ENCODE data around the gene SATB1. TPM values are rescaled to one million over a fixed set of nuclear protein-coding genes. Genes with fewer than 3 reads are reported as not detected.
"Not testable (repeated sequence)": the region's sequence is repeated elsewhere in the genome, so short reads cannot be mapped to it uniquely, and the experiment has no call there.

The SATB1 gene
- total RNA-seq, 3 donors from 2014 or later (not counting 1 experiment from before 2014, with no cell fraction given) = 137 to 162 (median 151) TPM

DNA sequence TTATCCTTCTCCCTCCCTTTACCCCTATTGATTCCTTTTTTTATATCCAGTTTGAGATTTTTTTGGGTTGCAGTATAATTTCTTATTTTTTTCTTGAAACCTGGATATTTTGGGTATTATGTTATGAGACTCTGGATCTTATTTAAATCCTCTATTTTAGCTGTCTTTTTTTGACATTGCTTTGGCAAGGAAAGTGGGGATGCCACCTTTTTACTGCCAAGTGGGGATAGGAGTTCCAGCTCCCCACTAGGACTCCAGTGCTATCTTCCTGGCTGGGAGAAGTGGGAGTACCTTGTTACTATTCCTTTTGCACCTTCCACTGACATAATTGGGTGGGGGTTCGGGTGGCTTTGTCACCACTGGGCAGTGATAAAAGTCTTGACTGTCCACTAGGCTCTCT is 87.9 kb downstream of the SATB1 start:
- Mint-ChIP-seq H3K27me3 (ENCODE audit: low read depth in 2 of 2) (peaks cover 5 to 14% of the 10 kb centered on the region in 2 donors), H3K4me1 (no peaks in the 10 kb centered on the region), H3K4me3 (no peak overlapping the region), H3K27ac (no peak overlapping the region), H3K36me3 (peaks cover 6% of the 10 kb centered on the region), H3K9me3 (peaks cover 0 to 3% of the 10 kb centered on the region in 2 donors)
- ATAC-seq = no peak
- no peaks in the 10 kb centered on the region for H3K36me3 ChIP-seq (ENCODE audit: control insufficient read depth, insufficient read depth, low read length)
- WGBS (ENCODE audit: insufficient coverage) = 100% methylated on average over 1 of the region's 1 CpG
- intact Hi-C loops (cut with micrococcal nuclease) = no loop called here
- peaks cover 9% of the 10 kb centered on the region for H3K27me3 ChIP-seq (ENCODE audit: control insufficient read depth, insufficient read depth, low read length)
- H3K27ac ChIP-seq (ENCODE audit: low read length) = no peak overlapping the region
- no peak for DNase-seq
- no peak overlapping the region for H3K4me3 ChIP-seq (ENCODE audit: low read length)
- TF ChIP-seq, protein P1, sequence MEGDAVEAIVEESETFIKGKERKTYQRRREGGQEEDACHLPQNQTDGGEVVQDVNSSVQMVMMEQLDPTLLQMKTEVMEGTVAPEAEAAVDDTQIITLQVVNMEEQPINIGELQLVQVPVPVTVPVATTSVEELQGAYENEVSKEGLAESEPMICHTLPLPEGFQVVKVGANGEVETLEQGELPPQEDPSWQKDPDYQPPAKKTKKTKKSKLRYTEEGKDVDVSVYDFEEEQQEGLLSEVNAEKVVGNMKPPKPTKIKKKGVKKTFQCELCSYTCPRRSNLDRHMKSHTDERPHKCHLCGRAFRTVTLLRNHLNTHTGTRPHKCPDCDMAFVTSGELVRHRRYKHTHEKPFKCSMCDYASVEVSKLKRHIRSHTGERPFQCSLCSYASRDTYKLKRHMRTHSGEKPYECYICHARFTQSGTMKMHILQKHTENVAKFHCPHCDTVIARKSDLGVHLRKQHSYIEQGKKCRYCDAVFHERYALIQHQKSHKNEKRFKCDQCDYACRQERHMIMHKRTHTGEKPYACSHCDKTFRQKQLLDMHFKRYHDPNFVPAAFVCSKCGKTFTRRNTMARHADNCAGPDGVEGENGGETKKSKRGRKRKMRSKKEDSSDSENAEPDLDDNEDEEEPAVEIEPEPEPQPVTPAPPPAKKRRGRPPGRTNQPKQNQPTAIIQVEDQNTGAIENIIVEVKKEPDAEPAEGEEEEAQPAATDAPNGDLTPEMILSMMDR (IDR thresholded peaks at IDR 0.05) = no peak
- no peaks in the 10 kb centered on the region for H3K4me1 ChIP-seq (ENCODE audit: control insufficient read depth, insufficient read depth, low read length)
- H3K9me3 ChIP-seq (ENCODE audit: control insufficient read depth, insufficient read depth, low read length) = no peaks in the 10 kb centered on the region

DNA sequence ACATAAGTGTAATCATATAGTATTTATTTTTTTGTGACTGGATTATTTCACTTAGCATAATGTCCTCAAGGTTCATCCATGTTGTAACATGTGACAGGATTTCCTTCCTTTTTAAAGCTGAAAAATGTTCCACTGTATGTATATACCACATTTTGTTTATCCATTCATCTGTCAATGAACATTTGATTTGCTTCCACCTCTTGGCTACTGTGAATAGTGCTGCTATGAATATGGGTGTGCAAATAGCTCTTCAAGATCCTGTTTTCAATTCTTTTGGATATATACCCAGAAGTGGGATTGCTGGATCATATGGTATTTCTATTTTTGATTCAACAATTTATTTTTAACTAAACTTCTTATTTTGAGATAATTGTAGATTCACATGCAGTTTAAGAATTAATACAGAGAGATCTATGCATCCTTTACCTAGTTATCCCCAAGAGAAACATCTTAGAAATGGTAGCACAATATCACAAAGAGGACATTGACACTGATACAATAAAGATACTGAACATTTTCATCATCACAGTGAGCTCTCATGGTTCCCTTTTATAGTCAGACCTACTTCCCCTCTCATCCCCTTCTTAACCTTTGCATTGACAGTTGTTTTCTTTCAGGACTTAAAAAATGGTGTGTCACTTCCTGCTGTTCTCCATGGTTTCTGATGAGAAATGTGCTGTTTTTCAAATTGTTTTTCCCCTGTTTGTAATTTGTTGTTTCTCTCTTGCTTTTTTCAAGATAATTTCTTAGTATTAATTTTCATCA is 90.1 kb downstream of the SATB1 start:
- Histone ChIP-seq H3K27ac (ENCODE audit: low read length) (no peak overlapping the region), H3K4me3 (ENCODE audit: low read length) (no peak overlapping the region), H3K27me3 (ENCODE audit: control insufficient read depth, insufficient read depth, low read length) (peaks cover 5% of the 10 kb centered on the region), H3K9me3 (ENCODE audit: control insufficient read depth, insufficient read depth, low read length) (no peaks in the 10 kb centered on the region), H3K36me3 (ENCODE audit: control insufficient read depth, insufficient read depth, low read length) (no peaks in the 10 kb centered on the region), H3K4me1 (ENCODE audit: control insufficient read depth, insufficient read depth, low read length) (no peaks in the 10 kb centered on the region)
- TF ChIP-seq, protein P1 (IDR thresholded peaks at IDR 0.05) = no peak
- peaks cover 3 to 17% of the 10 kb centered on the region in 2 donors for H3K27me3 Mint-ChIP-seq (ENCODE audit: low read depth in 2 of 2)
- no peak overlapping the region for H3K27ac Mint-ChIP-seq
- no peak for ATAC-seq
- peaks cover 6% of the 10 kb centered on the region for H3K36me3 Mint-ChIP-seq
- no peaks in the 10 kb centered on the region for H3K4me1 Mint-ChIP-seq
- peaks cover 1 to 3% of the 10 kb centered on the region in 2 donors for H3K9me3 Mint-ChIP-seq
- no peak for DNase-seq
- H3K4me3 Mint-ChIP-seq = no peak overlapping the region
- intact Hi-C loops (cut with micrococcal nuclease) = no loop called here

DNA sequence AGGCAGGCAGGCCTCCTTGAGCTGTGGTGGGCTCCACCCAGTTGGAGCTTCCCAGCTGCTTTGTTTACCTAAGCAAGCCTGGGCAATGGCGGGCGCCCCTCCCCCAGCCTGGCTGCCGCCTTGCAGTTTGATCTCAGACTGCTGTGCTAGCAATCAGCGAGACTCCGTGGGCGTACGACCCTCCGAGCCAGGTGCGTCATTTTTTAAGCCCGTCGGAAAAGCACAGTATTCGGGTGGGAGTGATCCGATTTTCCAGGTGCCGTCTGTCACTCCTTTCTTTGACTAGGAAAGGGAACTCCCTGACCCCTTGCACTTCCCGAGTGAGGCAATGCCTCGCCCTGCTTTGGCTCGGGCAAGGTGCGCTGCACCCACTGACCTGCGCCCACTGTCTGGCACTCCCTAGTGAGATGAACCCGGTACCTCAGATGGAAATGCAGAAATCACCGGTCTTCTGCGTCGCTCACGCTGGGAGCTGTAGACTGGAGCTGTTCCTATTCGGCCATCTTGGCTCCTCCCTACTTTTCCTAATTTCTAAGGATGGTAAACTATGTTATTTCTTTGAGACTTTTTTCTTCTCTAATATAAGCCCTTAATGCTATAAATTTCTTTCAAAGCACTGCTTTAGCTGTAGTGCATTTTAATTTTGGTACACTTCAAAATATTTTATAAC is 94.2 kb downstream of the SATB1 start:
- H3K27ac ChIP-seq (ENCODE audit: low read length); H3K9me3 Mint-ChIP-seq; H3K27me3 ChIP-seq (ENCODE audit: control insufficient read depth, insufficient read depth, low read length); H3K27ac Mint-ChIP-seq; H3K9me3 ChIP-seq (ENCODE audit: control insufficient read depth, insufficient read depth, low read length); DNase-seq; intact Hi-C loops (cut with micrococcal nuclease); H3K4me1 Mint-ChIP-seq; H3K4me3 ChIP-seq (ENCODE audit: low read length); H3K36me3 ChIP-seq (ENCODE audit: control insufficient read depth, insufficient read depth, low read length); H3K4me3 Mint-ChIP-seq; H3K36me3 Mint-ChIP-seq; H3K4me1 ChIP-seq (ENCODE audit: control insufficient read depth, insufficient read depth, low read length); ATAC-seq: not testable (repeated sequence)
- WGBS (ENCODE audit: insufficient coverage) = 92% methylated on average over 20 of the region's 25 CpGs
- peaks cover 2 to 17% of the 10 kb centered on the region in 2 donors for H3K27me3 Mint-ChIP-seq (ENCODE audit: low read depth in 2 of 2)

DNA sequence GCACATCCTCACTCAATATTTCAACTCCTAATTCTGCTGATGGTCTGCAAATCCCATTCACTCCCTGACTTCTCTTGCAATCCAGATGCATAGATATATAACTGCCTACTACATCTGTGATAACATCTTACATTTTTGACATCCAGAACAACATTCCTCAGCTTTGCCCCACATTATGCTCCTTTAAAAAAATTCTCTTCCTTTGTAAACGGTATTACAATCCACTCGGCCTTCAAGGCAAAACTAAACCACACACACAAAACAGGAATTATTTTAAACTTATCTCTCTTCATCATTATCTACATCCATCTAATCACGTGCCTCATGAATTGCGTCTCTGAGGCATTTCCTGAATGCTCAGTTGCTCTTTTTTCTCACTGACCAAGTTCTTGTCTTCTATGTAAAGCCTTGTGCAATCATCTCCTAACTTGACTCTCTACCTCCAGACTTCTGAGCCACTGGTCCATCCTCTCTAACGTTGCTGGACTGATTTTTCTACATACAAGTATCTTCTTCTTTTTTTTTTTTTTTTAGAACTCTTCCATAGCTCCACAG is 117.0 kb downstream of the SATB1 start:
- TF ChIP-seq, protein P1 (IDR thresholded peaks at IDR 0.05) = no peak
- ATAC-seq = no peak
- Histone ChIP-seq H3K27me3 (ENCODE audit: control insufficient read depth, insufficient read depth, low read length) (no peaks in the 10 kb centered on the region), H3K27ac (ENCODE audit: low read length) (no peak overlapping the region), H3K36me3 (ENCODE audit: control insufficient read depth, insufficient read depth, low read length) (no peaks in the 10 kb centered on the region), H3K4me3 (ENCODE audit: low read length) (no peak overlapping the region), H3K9me3 (ENCODE audit: control insufficient read depth, insufficient read depth, low read length) (no peaks in the 10 kb centered on the region), H3K4me1 (ENCODE audit: control insufficient read depth, insufficient read depth, low read length) (no peaks in the 10 kb centered on the region)
- DNase-seq = no peak
- Mint-ChIP-seq H3K27ac (no peak overlapping the region), H3K36me3 (no peaks in the 10 kb centered on the region), H3K4me3 (no peak overlapping the region), H3K9me3 (no peaks in the 10 kb centered on the region), H3K4me1 (no peaks in the 10 kb centered on the region), H3K27me3 (ENCODE audit: low read depth in 2 of 2) (peaks cover 0 to 2% of the 10 kb centered on the region in 2 donors)
- 56% methylated on average over 5 of the region's 5 CpGs for WGBS (ENCODE audit: insufficient coverage)
- intact Hi-C loops (cut with micrococcal nuclease) = no loop called here
